Neuronal stem cell (in vitro differentiated cells): ENCODE measurements around the gene KLK2.
A peak's percentile ranks its signal among the peaks of the same experiment; 100 is the strongest.
"Not testable (repeated sequence)": the region's sequence is repeated elsewhere in the genome, so short reads cannot be mapped to it uniquely, and the experiment has no call there.

ENCODE experiments used
- DNase-seq: peaks from one replicate; pipeline ENCODE4 v3.0.0-alpha.2; 2013; ENCODE audit warnings: low spot score
- H2AFZ ChIP-seq: one replicate; pipeline ENCODE4 v1.6.1; 2013; ENCODE audit warnings: mild to moderate bottlenecking, low read length, inconsistent platforms
- H2AK5ac ChIP-seq: 2 replicates; pipeline ENCODE4 v1.6.1; 2013; ENCODE audit warnings: low read depth, mild to moderate bottlenecking, inconsistent platforms, low read length, moderate library complexity, mixed read lengths
- H2BK120ac ChIP-seq: 2 replicates; pipeline ENCODE4 v1.6.1; 2013; ENCODE audit warnings: low read depth, mild to moderate bottlenecking, inconsistent platforms, low read length, moderate library complexity, mixed read lengths
- H2BK12ac ChIP-seq: one replicate; pipeline ENCODE4 v1.6.1; 2013; ENCODE audit warnings: low read length, inconsistent platforms
- H2BK15ac ChIP-seq: 2 replicates; pipeline ENCODE4 v1.6.1; 2013; ENCODE audit warnings: mild to moderate bottlenecking, low read length, inconsistent platforms, mixed read lengths
- H2BK5ac ChIP-seq: one replicate; pipeline ENCODE4 v1.6.1; 2013; ENCODE audit warnings: inconsistent platforms, mild to moderate bottlenecking, low read length, moderate library complexity
- H3K14ac ChIP-seq: one replicate; pipeline ENCODE4 v1.6.1; 2013; ENCODE audit warnings: low read length, inconsistent platforms
- H3K18ac ChIP-seq: 2 replicates; pipeline ENCODE4 v1.6.1; 2013; ENCODE audit warnings: low read length, inconsistent platforms
- H3K23ac ChIP-seq: 2 replicates; pipeline ENCODE4 v1.6.1; 2013; ENCODE audit warnings: low read depth, mild to moderate bottlenecking, mixed read lengths, low read length, inconsistent platforms; ENCODE audit not compliant: poor library complexity
- H3K27ac ChIP-seq: replicated peaks from 3 replicates; pipeline ENCODE4 v1.5.1; 2013; ENCODE audit warnings: low read length, inconsistent platforms
- H3K27me3 ChIP-seq, 3 experiments: 2 replicates each; pipeline ENCODE4 v1.6.1; 2013; ENCODE audit warnings: low read length in 3 of 3, mild to moderate bottlenecking in 2 of 3, inconsistent platforms in 1 of 3, low read depth in 1 of 3, mixed read lengths in 1 of 3, moderate library complexity in 1 of 3; ENCODE audit not compliant: control insufficient read depth in 3 of 3, insufficient read depth in 3 of 3
- H3K36me3 ChIP-seq, 2 donors: replicated peaks in 1 of 2; 2 replicates each; pipeline ENCODE4 v1.6.1; 2013; ENCODE audit warnings: low read length in 2 of 2; ENCODE audit not compliant: control insufficient read depth in 2 of 2, insufficient read depth in 2 of 2
- H3K4ac ChIP-seq: 2 replicates; pipeline ENCODE4 v1.6.1; 2013; ENCODE audit warnings: inconsistent platforms, mild to moderate bottlenecking, low read length, moderate library complexity
- H3K4me1 ChIP-seq, 2 donors: 1 replicate in 1 of 2; 2 replicates in 1 of 2; pipeline ENCODE4 v1.6.1; 2013; ENCODE audit warnings: low read length in 2 of 2, low read depth in 1 of 2; ENCODE audit not compliant: control insufficient read depth in 2 of 2, insufficient read depth in 1 of 2
- H3K4me2 ChIP-seq: one replicate; pipeline ENCODE4 v1.6.1; 2013; ENCODE audit warnings: mild to moderate bottlenecking, low read length, inconsistent platforms; ENCODE audit not compliant: insufficient read depth, poor library complexity, severe bottlenecking
- H3K4me3 ChIP-seq, 2 donors: 2 replicates each; pipeline ENCODE4 v1.5.1; 2013; ENCODE audit warnings: low read length in 2 of 2, mild to moderate bottlenecking in 2 of 2, inconsistent platforms in 1 of 2, moderate library complexity in 1 of 2
- H3K79me1 ChIP-seq: one replicate; pipeline ENCODE4 v1.6.1; 2013; ENCODE audit warnings: low read depth, mild to moderate bottlenecking, inconsistent platforms, low read length, moderate library complexity
- H3K9ac ChIP-seq: one replicate; pipeline ENCODE4 v1.6.1; 2013; ENCODE audit warnings: mild to moderate bottlenecking, low read depth, low read length, inconsistent platforms; ENCODE audit not compliant: poor library complexity
- H3K9me3 ChIP-seq, 2 donors: replicated peaks in 1 of 2; 2 replicates each; pipeline versions ENCODE3 to v1.6.1; 2013; ENCODE audit warnings: low read length in 2 of 2, mild to moderate bottlenecking in 2 of 2, inconsistent platforms in 1 of 2, low read depth in 1 of 2, mixed read lengths in 1 of 2, moderate library complexity in 1 of 2; ENCODE audit not compliant: control insufficient read depth in 2 of 2, insufficient read depth in 1 of 2
- H4K8ac ChIP-seq: one replicate; pipeline ENCODE4 v1.6.1; 2013; ENCODE audit warnings: low read depth, mild to moderate bottlenecking, inconsistent platforms, low read length, moderate library complexity
- H4K91ac ChIP-seq: one replicate; pipeline ENCODE4 v1.6.1; 2013; ENCODE audit warnings: low read length, low read depth, mild to moderate bottlenecking, inconsistent platforms; ENCODE audit not compliant: poor library complexity
- WGBS, 2 donors: extraction: QIAGEN DNeasy Blood & Tissue Kit; methylation state at CpG; one replicate each; pipeline ENCODE4 v1.1.7; 2013; ENCODE audit warnings: missing lambda C conversion rate in 2 of 2, mixed read lengths in 1 of 2; ENCODE audit not compliant: insufficient read length in 2 of 2, insufficient replicate concordance in 1 of 2; ENCODE audit errors: extremely low coverage in 2 of 2; 5-methylcytosine and 5-hydroxymethylcytosine counted together

KLK2 gene

GRCh38 chr19:50894478-50895356 lies 21.5 kb downstream of the KLK2 start:
- Histone ChIP-seq H3K4ac (no peak overlapping the region), H4K8ac (no peak overlapping the region), H3K27ac (no peak overlapping the region), H3K4me2 (no peak overlapping the region), H2BK120ac (no peak overlapping the region), H2AFZ (no peak overlapping the region), H3K36me3 (no peaks in the 10 kb centered on the region), H2AK5ac (no peak overlapping the region), H3K18ac (peak overlapping the region; percentile 27), H3K14ac (peak overlapping the region; percentile 75), H2BK5ac (no peak overlapping the region), H2BK12ac (no peak overlapping the region), H3K4me1 (no peaks in the 10 kb centered on the region), H4K91ac (no peak overlapping the region), H3K79me1 (no peaks in the 10 kb centered on the region), H3K4me3 (no peak overlapping the region), H3K23ac (no peak overlapping the region), H2BK15ac (no peak overlapping the region), H3K9ac (no peak overlapping the region), H3K27me3 (peaks cover 0 to 2% (median 0%) of the 10 kb centered on the region in 3 experiments), H3K9me3 (peaks cover 0 to 12% of the 10 kb centered on the region in 2 donors)
- WGBS, 2 donors: 100% methylated on average over 1 of the region's 10 CpGs; no CpG with 5 or more reads in 1 of the 2 donors
- DNase-seq: no peak

- not testable (repeated sequence) for H3K18ac ChIP-seq
- no CpG with 5 or more reads among the region's 9 CpGs for WGBS, 2 donors
Observed at GRCh38 chr19:50896089-50896590, 22.9 kb downstream of the KLK2 start.

GRCh38 chr19:50896591-50897190 lies 23.5 kb downstream of the KLK2 start:
- Histone ChIP-seq H3K4ac (no peak overlapping the region), H3K9ac (no peak overlapping the region), H3K14ac (no peak overlapping the region), H2BK12ac (no peak overlapping the region), H4K8ac (no peak overlapping the region), H3K4me2 (no peak overlapping the region), H3K27me3 (peaks cover 0 to 2% (median 0%) of the 10 kb centered on the region in 3 experiments), H3K18ac (no peak overlapping the region), H3K4me3 (no peak overlapping the region), H2BK5ac (no peak overlapping the region), H2AK5ac (no peak overlapping the region), H3K27ac (no peak overlapping the region), H3K23ac (no peak overlapping the region), H2AFZ (no peak overlapping the region), H3K79me1 (no peaks in the 10 kb centered on the region), H2BK120ac (no peak overlapping the region), H3K4me1 (no peaks in the 10 kb centered on the region), H4K91ac (no peak overlapping the region), H2BK15ac (no peak overlapping the region), H3K9me3 (peaks cover 0 to 10% of the 10 kb centered on the region in 2 donors), H3K36me3 (no peaks in the 10 kb centered on the region)
- no peak for DNase-seq
- no CpG with 5 or more reads among the region's 6 CpGs for WGBS, 2 donors

More at GRCh38 chr19:50896089-50896590, 22.9 kb downstream of the KLK2 start:
- H3K4ac ChIP-seq, H3K14ac ChIP-seq, H2BK15ac ChIP-seq, H2BK5ac ChIP-seq, H3K36me3 ChIP-seq, H3K23ac ChIP-seq, DNase-seq, H3K9ac ChIP-seq, H4K8ac ChIP-seq, H2BK120ac ChIP-seq, H3K4me2 ChIP-seq, H3K4me1 ChIP-seq, H2BK12ac ChIP-seq, H3K27ac ChIP-seq, H2AK5ac ChIP-seq, H4K91ac ChIP-seq, H3K27me3 ChIP-seq, H3K79me1 ChIP-seq, H2AFZ ChIP-seq, H3K4me3 ChIP-seq: not testable (repeated sequence)
- H3K9me3 ChIP-seq: peaks cover 0 to 12% of the 10 kb centered on the region in 2 donors

GRCh38 chr19:50897191-50897607 lies 24.0 kb downstream of the KLK2 start:
- Histone ChIP-seq H2AK5ac (no peak overlapping the region), H3K4me2 (no peak overlapping the region), H3K9me3 (peaks cover 0 to 10% of the 10 kb centered on the region in 2 donors), H2BK5ac (no peak overlapping the region), H3K36me3 (no peaks in the 10 kb centered on the region), H3K27ac (no peak overlapping the region), H2BK15ac (no peak overlapping the region), H3K27me3 (peaks cover 0 to 2% (median 0%) of the 10 kb centered on the region in 3 experiments), H3K9ac (no peak overlapping the region), H4K91ac (no peak overlapping the region), H2BK12ac (no peak overlapping the region), H4K8ac (no peak overlapping the region), H3K4me1 (no peaks in the 10 kb centered on the region), H3K18ac (no peak overlapping the region), H3K23ac (no peak overlapping the region), H3K4me3 (no peak overlapping the region), H2AFZ (no peak overlapping the region), H3K4ac (no peak overlapping the region), H3K79me1 (no peaks in the 10 kb centered on the region), H3K14ac (no peak overlapping the region), H2BK120ac (no peak overlapping the region)
- no CpG with 5 or more reads among the region's 3 CpGs for WGBS, 2 donors
- no peak for DNase-seq
